DND-41 (cell line): ENCODE measurements around the gene ZC3H13.

Experiments used
- ATAC-seq: fragments of 200-7000 bp; cut with Tn5 transposase; 3 replicates; pipeline ENCODE4 v1.9.1; 2021; ENCODE audit warnings: low read depth; ENCODE audit not compliant: insufficient read depth
- DNase-seq: peaks from one replicate; pipeline ENCODE4 v3.0.0-alpha.2; 2020
- H2AFZ ChIP-seq: 2 replicates; pipeline ENCODE4 v1.6.0; 2012; ENCODE audit warnings: low read depth, low read length
- H3K27ac ChIP-seq: 2 replicates; pipeline ENCODE4 v1.5.1; 2012; ENCODE audit warnings: low read length, inconsistent platforms
- H3K27me3 ChIP-seq: fragments of 200-600 bp; sonication (generic); 2 replicates; pipeline ENCODE4 v1.6.0; 2012; ENCODE audit warnings: low read length, mild to moderate bottlenecking, inconsistent platforms; ENCODE audit not compliant: insufficient read depth, poor library complexity
- H3K36me3 ChIP-seq: 2 replicates; pipeline ENCODE4 v1.5.1; 2012; ENCODE audit warnings: low read length, inconsistent platforms; ENCODE audit not compliant: insufficient read depth
- H3K4me1 ChIP-seq: 2 replicates; pipeline ENCODE4 v1.5.1; 2012; ENCODE audit warnings: mild to moderate bottlenecking, low read length; ENCODE audit not compliant: insufficient read depth
- H3K4me2 ChIP-seq: 2 replicates; pipeline ENCODE4 v1.6.0; 2012; ENCODE audit warnings: mild to moderate bottlenecking, moderate library complexity, low read length, inconsistent platforms; ENCODE audit not compliant: insufficient read depth
- H3K4me3 ChIP-seq, 2 experiments: fragments of 200-600 bp in 1 of 2; shearing (Covaris generic) in 1 of 2; 2 replicates each; pipeline ENCODE4 v1.5.1; 2012 to 2016; ENCODE audit warnings: inconsistent platforms in 2 of 2, low read length in 2 of 2, mild to moderate bottlenecking in 2 of 2, low read depth in 1 of 2, moderate library complexity in 1 of 2
- H3K79me2 ChIP-seq: 2 replicates; pipeline ENCODE4 v1.6.0; 2012; ENCODE audit warnings: low read length, inconsistent platforms; ENCODE audit not compliant: insufficient read depth
- H3K9ac ChIP-seq: 2 replicates; pipeline ENCODE4 v1.6.0; 2012; ENCODE audit warnings: low read depth, mild to moderate bottlenecking, inconsistent platforms, low read length, moderate library complexity
- H3K9me3 ChIP-seq: 2 replicates; pipeline ENCODE4 v1.5.1; 2012; ENCODE audit warnings: low read length, moderate library complexity, mild to moderate bottlenecking, inconsistent platforms; ENCODE audit not compliant: insufficient read depth, severe bottlenecking
- H4K20me1 ChIP-seq: 2 replicates; pipeline ENCODE4 v1.6.0; 2012; ENCODE audit warnings: low read length; ENCODE audit not compliant: insufficient read depth
- CTCF ChIP-seq: IDR thresholded peaks from 2 replicates; pipeline ENCODE4 v1.5.1; 2012; ENCODE audit warnings: borderline replicate concordance, low read length, moderate library complexity, mild to moderate bottlenecking; ENCODE audit not compliant: poor library complexity, severe bottlenecking; ENCODE audit errors: extremely low read depth
- EZH2 ChIP-seq: IDR thresholded peaks from 3 replicates; pipeline ENCODE4 v1.6.1; 2012; ENCODE audit warnings: borderline replicate concordance, low read depth, mild to moderate bottlenecking, moderate library complexity, low read length, inconsistent platforms; ENCODE audit not compliant: severe bottlenecking

The ZC3H13 gene

GRCh38 chr13:46051968-46052318 is 603 bp downstream of the ZC3H13 start:
- Histone ChIP-seq H3K27me3 (no peaks in the 10 kb centered on the region), H3K4me3 (peak overlapping the region; percentile 66 to 96), H3K9ac (peak overlapping the region; percentile 93), H3K9me3 (no peaks in the 10 kb centered on the region), H3K4me1 (peaks cover 54% of the 10 kb centered on the region), H3K36me3 (no peaks in the 10 kb centered on the region), H3K79me2 (peaks cover 69% of the 10 kb centered on the region), H2AFZ (peak overlapping the region; percentile 85), H3K4me2 (peak overlapping the region; percentile 68), H4K20me1 (peaks cover 16% of the 10 kb centered on the region; the same call in 1 of the 2 replicates), H3K27ac (peak overlapping the region; percentile 87)
- TF ChIP-seq EZH2 = no peak
- TF ChIP-seq CTCF = no peak
- DNase-seq (no peak), ATAC-seq (peak; percentile 12; the same call in 2 of the 3 replicates)

- no peak overlapping the region for H3K27ac ChIP-seq
- H4K20me1 ChIP-seq = peaks cover 20% of the 10 kb centered on the region; the same call in 1 of the 2 replicates
- H3K27me3 ChIP-seq = no peaks in the 10 kb centered on the region
- no peaks in the 10 kb centered on the region for H3K9me3 ChIP-seq
- ATAC-seq (no peak), DNase-seq (no peak)
- peaks cover 54% of the 10 kb centered on the region for H3K4me1 ChIP-seq
- peak overlapping the region; percentile 93 for H3K9ac ChIP-seq
- no peak overlapping the region for H2AFZ ChIP-seq
- peaks cover 79% of the 10 kb centered on the region for H3K79me2 ChIP-seq
- H3K4me2 ChIP-seq = peak overlapping the region; percentile 68
- peak overlapping the region; percentile 66 to 96; a peak in 2 of 4 replicates for H3K4me3 ChIP-seq
- TF ChIP-seq EZH2 = no peak
- TF ChIP-seq CTCF = no peak
- no peaks in the 10 kb centered on the region for H3K36me3 ChIP-seq
Measured at GRCh38 chr13:46050771-46051170, 1.8 kb downstream of the ZC3H13 start.

- Histone ChIP-seq H3K4me1 (peaks cover 23% of the 10 kb centered on the region; the same call in 1 of the 2 replicates), H3K27me3 (no peaks in the 10 kb centered on the region), H2AFZ (no peak overlapping the region), H4K20me1 (peaks cover 26% of the 10 kb centered on the region; the same call in 1 of the 2 replicates), H3K4me2 (no peak overlapping the region), H3K9me3 (no peaks in the 10 kb centered on the region), H3K4me3 (no peak overlapping the region), H3K79me2 (peaks cover 94% of the 10 kb centered on the region), H3K36me3 (peaks cover 33% of the 10 kb centered on the region; the same call in 1 of the 2 replicates), H3K27ac (no peak overlapping the region), H3K9ac (no peak overlapping the region)
- DNase-seq (no peak), ATAC-seq (no peak)
- TF ChIP-seq CTCF = no peak
Measured at GRCh38 chr13:46045424-46045823, 7.1 kb downstream of the ZC3H13 start.

- DNase-seq (no peak), ATAC-seq (no peak)
- Histone ChIP-seq H3K4me1 (peaks cover 8% of the 10 kb centered on the region; the same call in 1 of the 2 replicates), H3K27me3 (no peaks in the 10 kb centered on the region), H3K9ac (no peak overlapping the region), H3K79me2 (peaks cover 92% of the 10 kb centered on the region), H4K20me1 (peaks cover 19% of the 10 kb centered on the region; the same call in 1 of the 2 replicates), H3K4me2 (no peak overlapping the region), H2AFZ (no peak overlapping the region), H3K4me3 (no peak overlapping the region), H3K36me3 (peaks cover 50% of the 10 kb centered on the region), H3K27ac (no peak overlapping the region), H3K9me3 (no peaks in the 10 kb centered on the region)
- TF ChIP-seq EZH2 (no peak), CTCF (no peak)
Measured at GRCh38 chr13:46043647-46044046, 8.9 kb downstream of the ZC3H13 start.
